ENCODE results near the gene LRSAM1.

Gene LRSAM1

GRCh38 chr9:127450830-127451607 is at the start of gene LRSAM1, which contains the start of gene RPL12:
TSS of gene LRSAM1 (plus strand) at chr9:127451510. CDS start at chr9:127454528, 3,018 bp downstream.
TSS of gene RPL12 (minus strand) at chr9:127451406. CDS start at chr9:127451317, 89 bp downstream.
- H4K20me1 ChIP-seq (ENCODE audit: low read depth, low read length) = peaks cover 11% of the 10 kb centered on the region; the same call in 1 of the 2 replicates
- H3K4me3 ChIP-seq (ENCODE audit: insufficient read depth, low read length, poor library complexity, severe bottlenecking) = peak within 1 kb of the TSS; percentile 63
- no peaks in the 10 kb centered on the region for H3K9me2 ChIP-seq (replicated peaks; ENCODE audit: insufficient read depth, low read length)
- no peaks in the 10 kb centered on the region for H3K9me3 ChIP-seq (ENCODE audit: insufficient read depth, low read length)
- H3K9ac ChIP-seq (ENCODE audit: low read length) = peak within 1 kb of the TSS; percentile 97
- peaks cover 38% of the 10 kb centered on the region for H3K36me3 ChIP-seq (ENCODE audit: low read length)
- H3K27me3 ChIP-seq (ENCODE audit: low read length) = no peaks in the 10 kb centered on the region
- H3F3A ChIP-seq (ENCODE audit: insufficient read depth) = peaks cover 48% of the 10 kb centered on the region
- H2AFZ ChIP-seq (ENCODE audit: low read depth, low read length, severe bottlenecking) = peak within 1 kb of the TSS; percentile 37
- TF ChIP-seq CTCF (IDR thresholded peaks at IDR 0.05; ENCODE audit: insufficient read depth, low read length, poor library complexity, severe bottlenecking) (no peak), EZH2phosphoT487 (conservative IDR thresholded peaks at IDR 0.05; ENCODE audit: low read length) (no peak)
- H3K27ac ChIP-seq (ENCODE audit: low read depth, low read length) = peak within 1 kb of the TSS; percentile 91
- peak within 1 kb of the TSS; percentile 79 for H3K4me2 ChIP-seq (ENCODE audit: low read depth, low read length, poor library complexity, severe bottlenecking)
- H3K79me2 ChIP-seq (ENCODE audit: insufficient read depth, low read length) = peaks cover 25% of the 10 kb centered on the region

- Histone ChIP-seq H3K4me3 (ENCODE audit: insufficient read depth, low read length, poor library complexity, severe bottlenecking) (no peak overlapping the region), H3F3A (ENCODE audit: insufficient read depth) (no peaks in the 10 kb centered on the region), H3K27me3 (ENCODE audit: low read length) (no peaks in the 10 kb centered on the region), H4K20me1 (ENCODE audit: low read depth, low read length) (no peaks in the 10 kb centered on the region), H2AFZ (ENCODE audit: low read depth, low read length, severe bottlenecking) (no peak overlapping the region), H3K9ac (ENCODE audit: low read length) (no peak overlapping the region), H3K4me2 (ENCODE audit: low read depth, low read length, poor library complexity, severe bottlenecking) (no peak overlapping the region), H3K9me2 (replicated peaks; ENCODE audit: insufficient read depth, low read length) (no peaks in the 10 kb centered on the region), H3K36me3 (ENCODE audit: low read length) (no peaks in the 10 kb centered on the region), H3K9me3 (ENCODE audit: insufficient read depth, low read length) (no peaks in the 10 kb centered on the region), H3K79me2 (ENCODE audit: insufficient read depth, low read length) (0 out of 2 replicates have a peak, but pooled peaks cover 3% of the 10 kb centered on the region), H3K27ac (ENCODE audit: low read depth, low read length) (no peak overlapping the region)
- no peak for TF ChIP-seq CTCF (IDR thresholded peaks at IDR 0.05; ENCODE audit: insufficient read depth, low read length, poor library complexity, severe bottlenecking)
- no peak for TF ChIP-seq EZH2phosphoT487 (conservative IDR thresholded peaks at IDR 0.05; ENCODE audit: low read length)
Observed at GRCh38 chr9:127402401-127403090, 48.8 kb upstream of the LRSAM1 start.

GRCh38 chr9:127403507-127404192 is 47.7 kb upstream of the LRSAM1 start:
- H2AFZ ChIP-seq (ENCODE audit: low read depth, low read length, severe bottlenecking) = no peak overlapping the region
- H3K27me3 ChIP-seq (ENCODE audit: low read length) = no peaks in the 10 kb centered on the region
- 0 out of 2 replicates have a peak, but pooled peaks cover 1% of the 10 kb centered on the region for H3K79me2 ChIP-seq (ENCODE audit: insufficient read depth, low read length)
- no peak overlapping the region for H3K4me3 ChIP-seq (ENCODE audit: insufficient read depth, low read length, poor library complexity, severe bottlenecking)
- H3K4me2 ChIP-seq (ENCODE audit: low read depth, low read length, poor library complexity, severe bottlenecking) = no peak overlapping the region
- no peaks in the 10 kb centered on the region for H3K9me3 ChIP-seq (ENCODE audit: insufficient read depth, low read length)
- no peaks in the 10 kb centered on the region for H3K9me2 ChIP-seq (replicated peaks; ENCODE audit: insufficient read depth, low read length)
- H3K27ac ChIP-seq (ENCODE audit: low read depth, low read length) = no peak overlapping the region
- H3K9ac ChIP-seq (ENCODE audit: low read length) = no peak overlapping the region
- H4K20me1 ChIP-seq (ENCODE audit: low read depth, low read length) = no peaks in the 10 kb centered on the region
- TF ChIP-seq CTCF (IDR thresholded peaks at IDR 0.05; ENCODE audit: insufficient read depth, low read length, poor library complexity, severe bottlenecking) (no peak), EZH2phosphoT487 (conservative IDR thresholded peaks at IDR 0.05; ENCODE audit: low read length) (no peak)
- H3F3A ChIP-seq (ENCODE audit: insufficient read depth) = no peaks in the 10 kb centered on the region
- H3K36me3 ChIP-seq (ENCODE audit: low read length) = no peaks in the 10 kb centered on the region

All from SU-DHL-6 (cell line).